Measurements from ENCODE around the gene TTC9C.

Gene TTC9C

DNA sequence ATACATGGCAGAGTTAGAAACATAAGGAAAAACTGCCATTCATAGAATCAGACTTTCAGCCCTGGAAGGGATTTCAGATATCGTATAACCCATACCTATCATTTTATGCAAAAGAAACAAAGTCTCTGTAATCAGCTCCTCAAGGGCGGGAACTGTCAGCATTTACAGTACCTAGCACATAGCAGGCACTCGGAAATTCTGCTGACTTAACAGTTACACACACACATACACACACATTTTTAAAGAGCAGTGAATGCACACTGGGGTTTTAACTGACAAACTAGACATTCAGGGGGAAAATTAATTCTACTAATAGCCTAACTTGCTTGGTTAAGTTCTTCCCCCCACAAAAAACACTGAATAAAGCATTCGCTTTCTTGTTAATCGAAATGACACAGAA is 12.1 kb upstream of the TTC9C start:
- Histone ChIP-seq H3K4me1 (ENCODE audit: control extremely low read depth in 1 of 4, control insufficient read depth in 4 of 4, insufficient read depth in 4 of 4, low read length in 3 of 4) (no peaks in the 10 kb centered on the region), H3K27ac (ENCODE audit: insufficient read depth in 1 of 2, low read depth in 1 of 2, low read length in 2 of 2, poor library complexity in 1 of 2, severe bottlenecking in 2 of 2) (no peak overlapping the region), H3K4me3 (ENCODE audit: control insufficient read depth in 1 of 7, extremely low read depth in 1 of 7, insufficient read depth in 4 of 7, low read depth in 2 of 7, low read length in 6 of 7) (no peak overlapping the region), H3K9me3 (ENCODE audit: control extremely low read depth in 1 of 5, control insufficient read depth in 4 of 5, insufficient read depth in 2 of 5, low read depth in 1 of 5, low read length in 4 of 5) (no peaks in the 10 kb centered on the region), H3K27me3 (replicated peaks in 2 of 5; ENCODE audit: control insufficient read depth in 4 of 5, insufficient read depth in 5 of 5, low read length in 4 of 5) (no peaks in the 10 kb centered on the region), H3K36me3 (ENCODE audit: control insufficient read depth in 4 of 4, insufficient read depth in 4 of 4, low read length in 3 of 4) (peaks cover 45 to 94% (median 82%) of the 10 kb centered on the region in 4 experiments)
- CTCF ChIA-PET = interaction anchor here (0.5 to 1.9 kb wide), 2 partner anchors 8 to 145 kb away, joined by 4 to 6 read pairs; no protein-coding TSS in a partner anchor
- 100% methylated on average over 2 of the region's 5 CpGs for WGBS (ENCODE audit: insufficient coverage)
- DNase-seq = no peak
- POLR2A ChIA-PET = no interaction called here

- POLR2A ChIA-PET = no interaction called here
- H3K4me3 ChIP-seq (ENCODE audit: control insufficient read depth in 1 of 7, extremely low read depth in 1 of 7, insufficient read depth in 4 of 7, low read depth in 2 of 7, low read length in 6 of 7) = no peak overlapping the region
Measured at GRCh38 chr11:62716816-62717215, 11.5 kb upstream of the TTC9C start.

GRCh38 chr11:62719302-62719978 is 8.8 kb upstream of the TTC9C start:
- no peaks in the 10 kb centered on the region for H3K27me3 ChIP-seq (replicated peaks in 2 of 5; ENCODE audit: control insufficient read depth in 4 of 5, insufficient read depth in 5 of 5, low read length in 4 of 5)
- peaks cover 48 to 97% (median 87%) of the 10 kb centered on the region in 4 experiments for H3K36me3 ChIP-seq (ENCODE audit: control insufficient read depth in 4 of 4, insufficient read depth in 4 of 4, low read length in 3 of 4)
- 100% methylated on average over 1 of the region's 2 CpGs for WGBS (ENCODE audit: insufficient coverage)
- H3K4me1 ChIP-seq (ENCODE audit: control extremely low read depth in 1 of 4, control insufficient read depth in 4 of 4, insufficient read depth in 4 of 4, low read length in 3 of 4) = peaks cover 2 to 6% (median 4%) of the 10 kb centered on the region in 4 experiments
- H3K4me3 ChIP-seq (ENCODE audit: control insufficient read depth in 1 of 7, extremely low read depth in 1 of 7, insufficient read depth in 4 of 7, low read depth in 2 of 7, low read length in 6 of 7) = no peak overlapping the region
- no peak for DNase-seq
- peak overlapping the region in 1 of 2 experiments; percentile 23 for H3K27ac ChIP-seq (ENCODE audit: insufficient read depth in 1 of 2, low read depth in 1 of 2, low read length in 2 of 2, poor library complexity in 1 of 2, severe bottlenecking in 2 of 2)
- ChIA-PET POLR2A (no interaction called here), CTCF (interaction anchor here (1.2 kb wide), 1 partner anchor 26 kb away, joined by 3 read pairs; no protein-coding TSS in a partner anchor)
- no peaks in the 10 kb centered on the region for H3K9me3 ChIP-seq (ENCODE audit: control extremely low read depth in 1 of 5, control insufficient read depth in 4 of 5, insufficient read depth in 2 of 5, low read depth in 1 of 5, low read length in 4 of 5)

More at GRCh38 chr11:62716816-62717215, 11.5 kb upstream of the TTC9C start:
- Histone ChIP-seq H3K27ac (ENCODE audit: insufficient read depth in 1 of 2, low read depth in 1 of 2, low read length in 2 of 2, poor library complexity in 1 of 2, severe bottlenecking in 2 of 2) (no peak overlapping the region), H3K9me3 (ENCODE audit: control extremely low read depth in 1 of 5, control insufficient read depth in 4 of 5, insufficient read depth in 2 of 5, low read depth in 1 of 5, low read length in 4 of 5) (no peaks in the 10 kb centered on the region), H3K4me1 (ENCODE audit: control extremely low read depth in 1 of 4, control insufficient read depth in 4 of 4, insufficient read depth in 4 of 4, low read length in 3 of 4) (no peaks in the 10 kb centered on the region), H3K36me3 (ENCODE audit: control insufficient read depth in 4 of 4, insufficient read depth in 4 of 4, low read length in 3 of 4) (peaks cover 49 to 95% (median 85%) of the 10 kb centered on the region in 4 experiments), H3K27me3 (replicated peaks in 2 of 5; ENCODE audit: control insufficient read depth in 4 of 5, insufficient read depth in 5 of 5, low read length in 4 of 5) (no peaks in the 10 kb centered on the region)
- CTCF ChIA-PET = interaction anchor here (1.9 kb wide), 1 partner anchor 8 kb away, joined by 6 read pairs; no protein-coding TSS in a partner anchor
- no peak for DNase-seq
- WGBS (ENCODE audit: insufficient coverage) = 100% methylated on average over 6 of the region's 11 CpGs

DNA sequence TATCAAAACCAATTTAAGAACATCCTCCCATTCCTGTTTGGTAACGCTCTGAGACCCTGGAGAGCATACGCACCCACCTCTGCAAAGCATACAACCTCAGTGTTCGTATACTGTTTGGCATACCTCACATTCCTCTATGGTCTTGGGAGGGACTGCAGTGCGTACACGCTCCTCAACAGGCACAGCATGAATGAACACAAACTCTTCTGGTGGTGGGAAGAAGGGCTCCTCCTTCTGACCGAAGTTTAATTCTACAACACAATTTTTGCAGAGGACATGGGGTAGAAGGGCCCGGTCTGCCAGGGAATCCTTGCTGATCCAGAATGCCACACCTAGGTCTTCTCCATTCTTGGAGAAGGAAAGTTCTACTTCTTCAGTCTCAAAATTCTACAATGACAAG is 6.3 kb upstream of the TTC9C start:
- WGBS (ENCODE audit: insufficient coverage) = 93% methylated on average over 7 of the region's 7 CpGs
- H3K27ac ChIP-seq (ENCODE audit: insufficient read depth in 1 of 2, low read depth in 1 of 2, low read length in 2 of 2, poor library complexity in 1 of 2, severe bottlenecking in 2 of 2) = no peak overlapping the region
- no peaks in the 10 kb centered on the region for H3K27me3 ChIP-seq (replicated peaks in 2 of 5; ENCODE audit: control insufficient read depth in 4 of 5, insufficient read depth in 5 of 5, low read length in 4 of 5)
- ChIA-PET POLR2A (no interaction called here), CTCF (no interaction called here)
- H3K4me1 ChIP-seq (ENCODE audit: control extremely low read depth in 1 of 4, control insufficient read depth in 4 of 4, insufficient read depth in 4 of 4, low read length in 3 of 4) = peaks cover 16 to 24% (median 22%) of the 10 kb centered on the region in 4 experiments
- no peak overlapping the region for H3K4me3 ChIP-seq (ENCODE audit: control insufficient read depth in 1 of 7, extremely low read depth in 1 of 7, insufficient read depth in 4 of 7, low read depth in 2 of 7, low read length in 6 of 7)
- H3K9me3 ChIP-seq (ENCODE audit: control extremely low read depth in 1 of 5, control insufficient read depth in 4 of 5, insufficient read depth in 2 of 5, low read depth in 1 of 5, low read length in 4 of 5) = no peaks in the 10 kb centered on the region
- H3K36me3 ChIP-seq (ENCODE audit: control insufficient read depth in 4 of 4, insufficient read depth in 4 of 4, low read length in 3 of 4) = peaks cover 36 to 81% (median 64%) of the 10 kb centered on the region in 4 experiments
- peak; percentile 62 to 74 (median 70) for DNase-seq

GRCh38 chr11:62724171-62724570 is 4.1 kb upstream of the TTC9C start:
- Histone ChIP-seq H3K36me3 (ENCODE audit: control insufficient read depth in 4 of 4, insufficient read depth in 4 of 4, low read length in 3 of 4) (peaks cover 25 to 63% (median 45%) of the 10 kb centered on the region in 4 experiments), H3K27me3 (replicated peaks in 2 of 5; ENCODE audit: control insufficient read depth in 4 of 5, insufficient read depth in 5 of 5, low read length in 4 of 5) (no peaks in the 10 kb centered on the region), H3K4me3 (ENCODE audit: control insufficient read depth in 1 of 7, extremely low read depth in 1 of 7, insufficient read depth in 4 of 7, low read depth in 2 of 7, low read length in 6 of 7) (peak overlapping the region in 2 of 7 experiments; percentile 83 to 100), H3K27ac (ENCODE audit: insufficient read depth in 1 of 2, low read depth in 1 of 2, low read length in 2 of 2, poor library complexity in 1 of 2, severe bottlenecking in 2 of 2) (peak overlapping the region in 1 of 2 experiments; percentile 26), H3K4me1 (ENCODE audit: control extremely low read depth in 1 of 4, control insufficient read depth in 4 of 4, insufficient read depth in 4 of 4, low read length in 3 of 4) (peaks cover 19 to 33% (median 25%) of the 10 kb centered on the region in 4 experiments), H3K9me3 (ENCODE audit: control extremely low read depth in 1 of 5, control insufficient read depth in 4 of 5, insufficient read depth in 2 of 5, low read depth in 1 of 5, low read length in 4 of 5) (no peaks in the 10 kb centered on the region)
- ChIA-PET CTCF (interaction anchor here (1.4 to 2.7 kb wide), 6 partner anchors 8 to 43 kb away, joined by 3 to 9 read pairs (median 8); no protein-coding TSS in a partner anchor), POLR2A (no interaction called here)
- WGBS (ENCODE audit: insufficient coverage) = 94% methylated on average over 8 of the region's 8 CpGs
- DNase-seq = no peak

DNA sequence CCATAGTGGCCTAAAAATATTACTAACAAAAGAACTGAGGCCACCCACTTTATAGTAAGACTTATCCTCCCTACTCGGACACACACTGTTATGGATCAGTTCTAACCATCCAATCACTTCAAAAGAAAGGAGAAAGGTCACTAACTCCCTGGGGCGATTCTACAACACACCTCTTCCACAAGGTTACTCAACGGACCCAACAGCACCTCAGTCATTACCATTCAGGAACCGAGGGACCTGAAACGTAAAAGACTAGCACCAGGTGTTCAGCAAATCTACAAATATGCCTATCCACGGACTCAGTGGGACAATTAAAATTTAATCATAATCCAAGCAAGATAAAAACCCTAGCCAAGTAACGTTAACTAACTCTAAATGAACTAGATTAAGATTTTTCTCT is 2.6 kb upstream of the TTC9C start:
- Histone ChIP-seq H3K4me1 (ENCODE audit: control extremely low read depth in 1 of 4, control insufficient read depth in 4 of 4, insufficient read depth in 4 of 4, low read length in 3 of 4) (peaks cover 23 to 44% (median 37%) of the 10 kb centered on the region in 4 experiments), H3K27ac (ENCODE audit: insufficient read depth in 1 of 2, low read depth in 1 of 2, low read length in 2 of 2, poor library complexity in 1 of 2, severe bottlenecking in 2 of 2) (peak overlapping the region; percentile 69 to 95), H3K27me3 (replicated peaks in 2 of 5; ENCODE audit: control insufficient read depth in 4 of 5, insufficient read depth in 5 of 5, low read length in 4 of 5) (no peaks in the 10 kb centered on the region), H3K4me3 (ENCODE audit: control insufficient read depth in 1 of 7, extremely low read depth in 1 of 7, insufficient read depth in 4 of 7, low read depth in 2 of 7, low read length in 6 of 7) (peak overlapping the region in 6 of 7 experiments; percentile 83 to 100 (median 91)), H3K36me3 (ENCODE audit: control insufficient read depth in 4 of 4, insufficient read depth in 4 of 4, low read length in 3 of 4) (peaks cover 17 to 48% (median 32%) of the 10 kb centered on the region in 4 experiments), H3K9me3 (ENCODE audit: control extremely low read depth in 1 of 5, control insufficient read depth in 4 of 5, insufficient read depth in 2 of 5, low read depth in 1 of 5, low read length in 4 of 5) (no peaks in the 10 kb centered on the region)
- ChIA-PET CTCF (interaction anchor here (0.6 to 1.7 kb wide), 7 partner anchors 12 to 125 kb away, joined by 3 to 5 read pairs (median 3); partner anchors contain the start of genes C11orf98 and CSKMT), POLR2A (interaction anchor here (0.8 to 3.8 kb wide), 2 partner anchors 16 to 60 kb away, joined by 5 to 22 read pairs; partner anchors contain the start of genes C11orf98 and CSKMT)
- 0% methylated on average over 7 of the region's 7 CpGs for WGBS (ENCODE audit: insufficient coverage)
- DNase-seq = no peak

All from common myeloid progenitor, CD34-positive (primary cell).